GM12878 (cell line): ENCODE results near the gene MYO7B. TPM values are rescaled to one million over a fixed set of nuclear protein-coding genes. Genes with fewer than 3 reads are reported as not detected.

ENCODE experiments used
- IKZF1 ChIP-seq: fragments of 450-650 bp; conservative IDR thresholded peaks from 2 replicates; pipeline ENCODE4 v1.6.1; 2017; ENCODE audit warnings: antibody characterized with exemption, mild to moderate bottlenecking
- MEF2A ChIP-seq: IDR thresholded peaks from 2 replicates; pipeline ENCODE4 v1.6.1; 2011; ENCODE audit warnings: low read depth, mild to moderate bottlenecking, low read length, moderate library complexity; ENCODE audit not compliant: insufficient read depth
- MTA3 ChIP-seq: IDR thresholded peaks from 2 replicates; pipeline ENCODE4 v1.6.1; 2012; ENCODE audit warnings: low read length, inconsistent platforms, borderline replicate concordance
- NFIC ChIP-seq: IDR thresholded peaks from 2 replicates; pipeline ENCODE4 v1.6.1; 2012; ENCODE audit warnings: low read depth, mild to moderate bottlenecking, inconsistent platforms, low read length, moderate library complexity
- RUNX3 ChIP-seq: IDR thresholded peaks from 2 replicates; pipeline ENCODE4 v1.6.1; 2012; ENCODE audit warnings: low read length, inconsistent platforms
- SIN3A ChIP-seq: IDR thresholded peaks from 2 replicates; pipeline ENCODE4 v1.6.1; 2012; ENCODE audit warnings: low read depth, low read length, improper control_type of control experiment
- STAT1 ChIP-seq: fragments of 450-650 bp; conservative IDR thresholded peaks from 2 replicates; pipeline ENCODE4 v1.6.1; 2014; ENCODE audit warnings: antibody characterized with exemption, mild to moderate bottlenecking
- TAF1 ChIP-seq: IDR thresholded peaks from 2 replicates; pipeline ENCODE4 v1.6.1; 2011; ENCODE audit warnings: mild to moderate bottlenecking, low read depth, low read length, borderline replicate concordance
- TBL1XR1 ChIP-seq: IDR thresholded peaks from 2 replicates; pipeline ENCODE4 v1.6.1; 2012; ENCODE audit warnings: low read depth, low read length, improper control_type of control experiment
- USF2 ChIP-seq: IDR thresholded peaks from 2 replicates; pipeline ENCODE4 v1.6.1; 2011; ENCODE audit warnings: low read depth, low read length, improper control_type of control experiment, borderline replicate concordance
- ZNF622 ChIP-seq: fragments of 450-650 bp; IDR thresholded peaks from 2 replicates; pipeline ENCODE4 v1.6.1; 2017; ENCODE audit warnings: mild to moderate bottlenecking, inconsistent platforms
- ZNF687 ChIP-seq: fragments of 450-650 bp; IDR thresholded peaks from 2 replicates; pipeline ENCODE4 v1.6.1; 2017; ENCODE audit warnings: mild to moderate bottlenecking, moderate library complexity
- polyA plus RNA-seq, 11 experiments: library from polyadenylated mRNA; depleted of rRNA in 4 of 11; unstranded in 6 of 11; stranded (reverse) in 5 of 11; fragments of >200 nt; fragmentation: Nextera tagmentation in 4 of 11; fragmentation: Illumina TruSeq in 1 of 11; extraction: Ambion mirVana in 4 of 11; extraction: Trizol in 1 of 11; gene quantifications; 1 replicate in 1 of 11; 2 replicates in 10 of 11; pipeline versions ENCODE4 v1.2.1 to v1.2.3, GENCODE V29; 2011 to 2016; ENCODE audit warnings: inconsistent platforms in 2 of 11, missing spikeins in 2 of 11, low read depth in 1 of 11
- total RNA-seq, 4 experiments: library from RNA; depleted of rRNA in 3 of 4; stranded (reverse); fragments of >200 nt in 3 of 4; fragmentation: Illumina TruSeq in 1 of 4; extraction: Trizol in 1 of 4; gene quantifications; 2 replicates each; pipeline versions ENCODE4 v1.2.1 to v1.2.3, GENCODE V29; 2013 to 2021

MYO7B gene
- total and polyA plus RNA-seq, 10 of the 15 experiments (the other 5 are each of a cell fraction or from before 2014, with no cell fraction given) = 0.08 to 4.8 (median 1.2) TPM

- TF ChIP-seq IKZF1 (no peak), NFIC (0 out of 2 replicates have a peak, but pooled peaks have one; percentile 28), ZNF687 (no peak), ZNF622 (no peak), SIN3A (no peak), STAT1 (no peak), MTA3 (no peak), RUNX3 (peak; percentile 22; the same call in 1 of the 2 replicates), USF2 (no peak), MEF2A (peak; percentile 72), TBL1XR1 (no peak), TAF1 (no peak)
Measured at GRCh38 chr2:127575185-127575765, 39.8 kb downstream of the MYO7B start (continued).
